Measurements from ENCODE around the gene CASZ1. TPM values are rescaled to one million over a fixed set of nuclear protein-coding genes. Genes with fewer than 3 reads are reported as not detected.

CASZ1 gene
- total RNA-seq, 1 experiment from 2014 or later, result 6.0 TPM

DNA sequence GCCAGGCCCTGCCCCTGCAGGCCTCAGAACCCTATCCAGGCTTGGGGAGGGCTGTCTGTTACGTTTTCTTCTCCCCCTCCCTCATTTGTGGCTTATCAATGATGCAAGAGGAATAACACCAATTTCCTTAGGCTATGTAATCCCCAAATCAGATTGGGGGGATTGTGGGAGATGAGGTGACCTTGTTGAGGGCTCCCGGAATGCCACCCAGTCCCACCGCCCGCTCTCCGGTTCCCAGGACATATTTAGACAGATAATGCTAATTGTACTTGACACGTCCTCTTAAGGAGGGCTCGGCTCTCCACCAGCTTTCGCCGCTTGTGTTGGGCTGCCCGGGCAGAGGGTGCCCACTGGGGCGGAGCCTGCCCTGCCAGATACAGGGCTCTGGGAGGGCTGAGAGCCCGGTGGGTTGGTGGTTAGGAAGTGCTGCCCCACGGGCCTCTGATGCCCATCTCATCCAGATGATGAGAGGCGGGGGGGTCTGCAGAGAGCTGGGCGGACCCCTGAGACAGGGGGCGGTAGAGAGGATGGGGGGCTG, 90.0 kb downstream of the CASZ1 start:
- DNase-seq (ENCODE audit: low read depth), result no peak

DNA sequence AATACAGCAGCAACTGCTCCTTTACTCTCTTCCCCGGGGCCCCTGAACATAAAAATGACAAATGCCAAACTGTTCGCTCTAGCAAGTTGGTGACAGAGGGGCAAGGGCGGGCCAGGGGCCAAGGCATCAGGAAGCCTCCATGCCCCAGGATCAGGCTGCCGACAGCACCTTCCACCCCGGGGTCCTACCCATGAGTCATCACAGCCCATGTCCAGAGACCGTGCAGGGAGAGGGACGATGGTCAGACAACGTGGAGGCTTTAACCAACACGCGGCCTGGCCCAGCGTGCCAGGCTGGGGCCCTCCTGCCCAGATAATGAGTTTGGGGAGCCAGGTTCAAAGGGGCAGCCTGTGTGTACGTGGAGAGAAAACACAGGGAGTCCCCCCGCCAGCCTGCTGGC, 90.5 kb downstream of the CASZ1 start:
- DNase-seq (ENCODE audit: low read depth), result no peak

DNA sequence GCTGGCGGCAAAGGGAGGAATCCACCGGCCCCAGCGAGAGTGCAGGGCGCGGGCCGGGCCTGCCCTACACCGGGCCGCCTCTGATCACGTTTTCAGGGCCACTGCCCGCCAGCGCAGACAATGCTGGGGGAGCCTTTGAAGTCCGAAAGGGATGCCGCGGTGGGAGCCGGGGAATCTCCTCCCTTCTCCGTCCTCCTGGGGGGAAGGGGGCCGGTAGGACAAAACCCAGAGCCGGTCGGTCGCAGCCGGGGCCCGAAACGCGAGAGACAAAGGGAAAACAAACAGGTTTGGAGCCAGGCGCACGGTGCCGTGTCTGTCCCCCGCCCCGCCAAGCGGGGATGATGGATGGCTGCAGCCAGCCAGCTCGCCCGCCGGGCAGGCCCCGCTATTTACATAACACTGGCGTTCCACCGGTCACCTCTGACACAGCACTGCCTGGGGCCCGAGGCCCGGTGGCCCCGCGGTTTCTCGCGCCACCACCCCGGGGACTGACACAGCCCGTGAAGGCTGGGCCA, 92.0 kb downstream of the CASZ1 start:
- peak; percentile 61 for DNase-seq (ENCODE audit: low read depth)

DNA sequence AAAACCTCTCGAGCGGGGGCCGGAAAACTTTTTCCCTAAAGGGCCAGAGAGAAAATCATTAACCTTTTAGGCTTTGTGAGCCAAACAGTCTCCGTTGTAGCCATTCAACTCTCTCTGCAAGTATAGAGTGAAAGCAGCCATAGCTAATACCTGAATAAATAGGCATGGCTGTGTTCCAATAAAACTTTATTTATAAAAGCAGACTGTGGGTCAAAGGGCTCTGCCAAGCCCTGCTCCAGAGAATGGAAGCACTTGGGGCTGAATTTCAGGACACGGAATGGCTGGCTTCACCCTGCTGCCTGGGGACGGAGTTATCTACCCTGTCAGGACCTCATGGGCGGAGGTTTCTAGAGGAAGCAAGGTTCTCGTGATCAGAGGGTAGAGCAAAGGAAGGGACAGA, 92.7 kb downstream of the CASZ1 start:
- DNase-seq (ENCODE audit: low read depth), result no peak

DNA sequence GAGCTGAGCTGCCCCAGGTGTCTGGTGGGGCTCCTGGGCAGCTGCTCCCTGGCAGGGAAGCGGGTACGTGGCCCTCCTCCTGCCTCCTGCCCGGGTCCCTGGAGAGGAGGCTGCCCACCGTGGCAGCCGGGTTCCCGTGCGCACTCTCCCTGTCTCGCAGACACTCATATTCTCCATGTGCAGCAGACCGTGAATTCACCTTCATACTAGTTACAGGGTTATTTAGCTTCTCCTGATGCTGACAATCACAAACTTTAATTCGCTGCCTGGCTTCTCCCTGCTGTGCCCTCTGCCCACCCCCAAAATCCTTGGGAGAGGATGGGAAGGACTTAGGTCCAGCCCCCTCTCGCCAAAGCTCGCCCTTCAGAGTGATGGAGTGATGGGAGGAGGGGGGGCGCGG, 95.3 kb downstream of the CASZ1 start:
- DNase-seq (ENCODE audit: low read depth), result no peak

DNA sequence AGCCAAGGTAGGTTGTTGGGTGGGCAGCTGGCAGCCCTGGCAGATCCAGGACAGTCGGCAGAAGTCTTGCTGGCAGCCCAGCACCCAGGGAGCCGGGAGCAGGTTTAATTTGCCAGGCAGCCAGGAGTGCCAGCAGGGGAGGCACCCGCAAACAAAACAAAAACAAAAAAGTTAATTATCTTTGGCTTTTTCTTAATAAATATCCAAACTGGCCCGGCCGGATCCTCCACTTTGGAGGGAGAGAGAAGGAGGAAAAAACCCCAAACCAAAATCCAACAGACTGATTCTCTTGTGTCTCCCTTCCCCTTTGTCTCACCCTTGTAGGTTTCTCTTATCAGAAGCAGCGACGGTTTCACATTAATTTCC, 97.0 kb downstream of the CASZ1 start:
- no peak for DNase-seq (ENCODE audit: low read depth)

DNA sequence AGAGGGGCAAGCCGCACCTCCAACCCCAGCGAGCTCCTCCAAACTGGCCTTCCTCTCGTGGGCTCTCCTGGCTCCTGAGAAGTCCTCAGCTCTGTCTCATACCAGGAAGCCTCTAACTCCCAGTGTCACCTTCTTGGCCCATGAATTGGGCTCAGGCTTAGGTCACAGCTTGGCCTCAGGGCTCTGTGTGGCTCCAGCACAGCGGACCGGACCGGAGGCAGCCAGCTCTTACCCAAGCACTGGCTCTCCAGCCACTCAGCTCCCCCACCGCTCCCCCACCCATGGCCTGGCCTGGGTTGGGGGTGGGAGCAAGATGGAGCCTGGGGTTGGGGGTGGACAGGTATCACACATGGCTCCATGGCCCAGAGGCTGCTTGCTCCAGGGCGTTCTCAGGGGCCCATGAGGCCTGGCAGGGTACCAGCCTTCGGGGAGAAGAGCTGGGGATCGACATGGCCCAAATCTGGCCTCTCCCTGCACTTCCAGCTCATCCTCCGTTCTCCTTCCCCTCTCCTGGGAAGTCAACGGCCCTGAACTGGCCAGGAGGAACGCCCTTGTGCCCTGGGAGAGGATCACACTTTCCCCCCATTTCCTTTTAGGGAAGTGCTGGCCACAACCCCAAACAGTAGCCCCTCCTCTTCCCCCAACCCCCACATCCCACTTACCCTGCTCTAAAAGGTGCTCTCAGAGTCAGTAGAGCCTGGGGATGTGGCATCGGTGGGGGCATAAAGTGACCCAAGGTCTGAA, 97.5 kb downstream of the CASZ1 start:
- DNase-seq (ENCODE audit: low read depth), result no peak

DNA sequence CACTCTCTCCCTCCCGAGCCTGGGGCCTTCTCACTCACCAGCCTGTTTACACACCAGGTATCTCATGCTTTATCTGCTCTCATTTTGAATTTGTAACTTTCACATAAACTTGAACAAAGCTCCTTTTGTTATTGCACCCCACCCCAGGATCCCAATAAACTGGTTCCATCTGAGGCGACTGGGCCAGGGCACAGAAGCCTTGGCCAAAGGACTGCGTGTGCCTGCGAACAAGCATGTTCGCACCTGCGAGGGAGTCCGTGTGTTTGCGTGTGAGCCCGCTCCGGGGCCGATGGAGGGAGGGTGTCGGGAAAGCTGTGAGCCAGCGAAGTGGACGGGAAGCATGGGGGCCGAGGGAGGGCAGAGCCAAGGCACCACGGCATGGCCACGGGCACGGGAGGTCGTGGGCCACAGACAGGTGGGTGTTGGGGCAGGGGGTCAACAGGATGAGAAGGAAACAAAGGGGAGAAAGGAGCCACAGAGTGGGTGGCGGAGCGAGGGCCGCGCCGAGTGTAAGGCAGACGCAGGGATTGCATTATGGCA, 98.8 kb downstream of the CASZ1 start:
- DNase-seq (ENCODE audit: low read depth), result no peak

DNA sequence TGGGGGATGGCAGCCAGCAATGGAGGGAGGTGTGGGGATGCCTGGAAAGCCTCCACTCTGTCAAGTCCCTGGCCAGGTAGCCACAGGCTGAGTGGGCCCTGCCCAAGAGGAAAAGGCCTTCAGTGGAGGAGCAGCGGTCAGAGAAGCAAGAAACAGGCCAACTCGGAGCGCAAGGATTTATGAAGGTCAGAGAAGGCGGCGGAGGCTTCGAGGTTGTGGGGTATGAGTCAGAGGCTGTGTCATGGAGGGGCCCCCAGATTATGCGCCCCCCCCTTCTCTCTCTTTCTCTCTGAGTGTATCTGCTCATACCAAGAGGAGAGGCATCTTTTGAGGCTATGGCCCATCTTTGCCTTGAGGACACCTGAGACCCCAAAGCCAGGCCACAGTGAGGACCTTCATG, 99.5 kb downstream of the CASZ1 start:
- peak; percentile 84 for DNase-seq (ENCODE audit: low read depth)

DNA sequence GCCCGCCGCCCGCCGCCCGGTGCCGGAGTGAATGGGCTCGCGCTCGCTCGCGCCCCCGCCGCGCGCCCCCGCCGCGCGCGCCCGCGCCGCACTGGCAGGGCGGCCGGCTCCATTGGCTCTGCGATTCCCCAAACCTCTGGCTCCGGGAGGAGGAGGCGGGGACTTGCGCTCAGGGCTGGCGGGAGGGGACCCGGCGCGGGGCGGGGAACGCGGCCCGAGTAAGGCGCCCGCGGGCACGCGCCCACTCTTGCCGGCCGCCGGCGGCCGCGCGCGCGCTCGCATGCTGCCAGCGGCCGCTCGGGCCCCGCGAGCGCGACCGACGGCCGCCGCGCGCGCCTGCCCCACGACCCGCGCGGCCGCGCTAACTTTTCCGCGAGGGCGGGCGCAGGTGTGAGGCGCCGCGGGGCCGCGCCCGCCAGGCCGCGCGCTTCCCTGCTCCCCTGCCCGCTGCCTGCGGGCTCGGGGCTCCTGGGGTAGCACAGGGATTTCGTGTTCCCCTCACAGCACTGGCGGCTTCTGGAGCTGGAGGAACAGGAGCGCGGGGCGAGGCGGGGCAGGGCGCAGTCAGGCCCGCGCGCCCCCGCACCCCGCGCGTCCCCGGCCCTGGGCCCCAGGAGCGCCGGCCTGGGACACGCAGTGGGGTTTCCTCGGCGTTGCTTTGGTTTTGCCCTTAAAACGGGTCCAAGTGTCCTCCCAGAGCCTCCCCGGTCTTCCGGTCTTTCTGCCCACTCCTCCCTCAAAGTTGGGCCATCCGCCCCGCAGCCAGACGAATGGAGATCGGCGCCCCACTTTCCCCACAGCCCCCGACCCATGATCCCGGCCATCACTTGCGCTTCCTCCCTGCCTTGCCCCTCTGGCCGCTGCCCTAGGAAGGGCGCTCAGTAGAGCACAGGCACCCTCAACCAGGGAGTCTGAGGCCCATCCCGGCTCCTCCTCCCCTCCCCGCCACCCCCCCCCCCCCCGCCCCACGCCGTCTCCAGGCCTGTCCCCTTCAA, 101.5 kb downstream of the CASZ1 start:
- peak; percentile 85 for DNase-seq (ENCODE audit: low read depth)

DNA sequence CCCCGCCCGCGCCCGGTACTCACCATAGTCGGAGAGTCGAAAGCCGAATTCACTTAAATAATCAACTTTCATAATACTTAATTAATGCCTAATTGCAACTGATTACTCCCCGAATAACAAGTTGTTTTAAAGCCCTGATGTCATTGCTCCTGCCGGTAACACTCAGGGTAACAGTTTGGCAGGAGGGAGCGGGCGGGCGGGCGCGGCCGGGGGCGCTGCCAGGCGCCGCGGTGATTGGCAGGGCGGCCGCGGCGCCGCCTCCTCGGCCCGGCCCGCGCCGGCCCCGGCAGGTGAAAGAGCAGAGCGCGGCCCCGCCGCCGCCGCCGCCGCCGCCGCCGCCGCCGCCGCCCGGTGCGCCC, 102.2 kb downstream of the CASZ1 start:
- peak; percentile 53 for DNase-seq (ENCODE audit: low read depth)

DNA sequence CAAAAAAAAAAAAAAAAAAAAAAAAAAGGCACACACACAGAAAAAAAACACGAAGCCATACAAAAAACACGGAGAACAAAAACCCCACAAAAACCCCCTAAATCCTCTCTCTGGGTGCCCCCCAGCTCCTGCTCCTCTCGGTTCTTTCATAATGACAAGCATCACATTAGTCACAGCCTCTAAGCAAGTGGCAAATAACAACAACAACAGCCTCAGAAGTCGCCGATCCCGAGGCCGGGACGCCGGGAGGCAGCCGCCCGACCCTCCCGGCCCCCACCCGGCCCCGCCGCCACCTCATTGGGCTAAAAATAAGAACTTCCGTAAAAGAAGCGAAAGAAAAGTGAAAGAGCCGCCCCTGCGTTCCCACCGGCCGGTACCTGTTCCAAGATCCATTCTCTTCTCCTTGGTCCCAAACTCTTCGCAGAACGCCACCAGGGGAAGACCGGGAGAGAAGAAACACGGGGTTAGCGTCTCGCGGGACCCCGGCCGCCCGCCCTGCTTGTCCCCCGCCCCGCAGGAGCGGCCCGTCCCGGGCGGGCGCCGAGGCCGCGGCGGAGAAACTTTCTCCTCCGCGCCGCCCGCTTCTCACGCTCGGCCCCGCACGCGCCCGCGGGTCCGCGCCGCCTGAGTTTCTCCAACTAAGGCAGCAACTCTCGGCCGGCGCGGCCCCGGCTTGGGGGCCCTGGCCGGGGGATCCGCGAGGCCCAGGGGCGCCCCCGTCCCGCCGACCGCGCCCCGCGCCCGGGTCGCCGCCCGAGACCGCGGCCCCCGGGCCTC, 102.8 kb downstream of the CASZ1 start:
- peak; percentile 47 for DNase-seq (ENCODE audit: low read depth)

DNA sequence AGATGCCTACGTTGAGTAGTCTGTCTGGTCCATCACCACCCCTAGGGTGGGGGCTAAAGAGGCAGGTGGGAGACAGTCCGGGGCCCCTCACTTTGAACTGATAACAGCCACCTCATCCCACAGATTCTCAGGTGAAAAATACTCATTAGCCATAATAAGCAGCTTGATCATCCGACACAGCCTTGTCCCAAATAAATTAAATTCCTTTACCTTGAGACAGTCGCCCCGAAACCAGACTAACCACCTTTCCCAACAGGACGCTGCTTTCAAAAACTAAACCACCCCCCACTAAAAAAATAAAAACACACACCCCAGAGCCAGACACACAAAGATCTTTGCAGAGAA, 103.3 kb downstream of the CASZ1 start:
- no peak for DNase-seq (ENCODE audit: low read depth)

DNA sequence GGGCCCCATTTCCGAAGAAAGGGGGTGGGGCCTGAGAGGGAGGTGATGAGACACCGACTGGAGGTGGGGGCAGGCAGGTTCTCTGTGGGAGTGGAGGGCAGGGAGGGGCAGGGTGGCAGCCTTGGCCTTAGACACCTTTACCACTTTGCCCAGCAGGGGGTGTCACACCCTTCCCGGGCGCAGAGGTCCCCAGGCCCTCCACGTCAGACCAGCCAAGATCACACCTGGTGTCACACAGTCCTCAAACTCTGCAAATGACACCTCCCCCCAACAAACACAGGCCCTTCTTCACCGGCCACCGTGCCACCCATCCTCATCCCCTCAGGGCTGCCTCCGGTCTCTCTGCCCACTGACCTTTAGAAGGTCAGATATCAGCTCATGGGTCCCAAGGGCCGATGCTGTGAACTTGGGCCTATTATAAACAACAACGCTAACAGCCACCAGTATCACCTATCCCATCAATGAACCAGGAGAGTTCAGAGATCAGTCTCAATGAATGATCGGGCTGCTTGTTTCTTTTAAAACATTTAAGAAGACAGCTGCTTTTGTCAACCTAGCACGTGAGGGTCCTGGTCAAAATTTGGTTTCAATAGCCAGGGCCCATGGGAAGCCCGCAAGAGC, 103.9 kb downstream of the CASZ1 start:
- DNase-seq (ENCODE audit: low read depth), result peak; percentile 27

DNA sequence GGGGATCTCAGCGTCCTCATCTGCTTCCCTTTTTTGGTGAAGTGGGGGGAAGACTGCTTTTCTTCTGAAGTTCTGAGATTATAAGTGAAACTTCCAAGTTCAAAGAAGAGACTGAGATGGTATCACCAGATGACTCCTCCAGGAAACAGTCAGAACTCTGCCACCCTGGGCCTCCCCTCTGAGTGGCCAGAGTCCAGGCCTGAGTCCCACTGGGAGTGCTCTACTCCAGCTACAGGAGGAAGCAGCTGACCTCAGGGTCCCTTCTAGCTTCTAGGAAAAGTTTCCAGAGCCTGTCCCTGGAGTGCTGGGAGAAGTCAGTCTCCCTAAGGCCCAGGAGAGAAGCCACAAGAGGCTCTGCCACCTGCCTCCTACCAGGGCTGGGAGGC, 104.7 kb downstream of the CASZ1 start:
- DNase-seq (ENCODE audit: low read depth), result peak; percentile 42

DNA sequence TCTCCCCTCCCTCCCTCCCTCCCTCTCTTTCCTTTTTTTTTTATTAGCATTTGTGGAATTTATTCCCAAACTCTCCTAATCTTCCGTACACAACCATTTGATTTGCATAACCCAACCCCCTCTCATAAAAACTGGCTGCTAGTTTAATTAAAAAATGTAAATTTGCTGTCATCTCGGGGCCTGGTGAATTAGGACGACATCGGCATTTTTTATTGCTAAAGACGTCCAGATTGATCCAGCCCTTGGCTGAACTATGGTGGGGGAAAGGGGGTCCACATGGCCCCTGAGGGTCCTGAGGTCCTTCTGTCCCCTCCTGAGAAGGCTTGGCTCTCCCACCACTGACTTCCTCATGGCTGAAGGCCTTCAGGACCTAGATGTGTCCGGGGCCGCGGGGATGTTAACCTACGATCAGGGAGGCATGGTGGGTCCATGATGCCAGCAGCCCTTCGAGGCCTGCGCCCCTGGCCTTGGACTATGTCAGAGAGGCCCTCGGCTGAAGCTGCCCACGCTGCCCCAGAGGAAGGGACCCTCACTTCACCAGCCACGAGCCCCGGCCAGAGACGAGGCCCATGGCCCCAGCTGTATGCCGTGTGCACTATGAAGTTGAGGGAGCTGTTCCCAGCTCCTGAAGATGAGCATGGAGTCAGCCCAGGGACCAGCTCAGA, 105.2 kb downstream of the CASZ1 start:
- DNase-seq (ENCODE audit: low read depth), result no peak

DNA sequence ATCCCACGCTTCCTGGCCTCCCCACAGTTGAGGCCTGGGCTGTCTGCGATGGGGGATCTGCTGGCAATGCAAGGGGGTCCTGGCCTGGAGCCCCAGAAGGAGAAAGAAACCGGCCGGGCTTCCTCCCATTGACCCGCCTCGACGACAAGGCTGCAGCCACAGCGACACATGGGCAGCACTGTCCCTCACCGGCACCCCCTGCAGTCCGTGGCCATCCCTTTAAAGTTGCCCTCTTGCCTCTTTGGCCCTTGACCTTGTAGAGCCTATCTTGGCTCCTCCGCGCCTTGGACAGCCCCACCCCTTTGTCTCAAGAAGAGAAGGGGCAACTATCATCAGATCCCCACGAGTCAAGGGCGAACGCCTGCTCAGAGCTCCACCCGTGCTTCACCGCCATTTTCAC, 106.0 kb downstream of the CASZ1 start:
- DNase-seq (ENCODE audit: low read depth), result no peak

DNA sequence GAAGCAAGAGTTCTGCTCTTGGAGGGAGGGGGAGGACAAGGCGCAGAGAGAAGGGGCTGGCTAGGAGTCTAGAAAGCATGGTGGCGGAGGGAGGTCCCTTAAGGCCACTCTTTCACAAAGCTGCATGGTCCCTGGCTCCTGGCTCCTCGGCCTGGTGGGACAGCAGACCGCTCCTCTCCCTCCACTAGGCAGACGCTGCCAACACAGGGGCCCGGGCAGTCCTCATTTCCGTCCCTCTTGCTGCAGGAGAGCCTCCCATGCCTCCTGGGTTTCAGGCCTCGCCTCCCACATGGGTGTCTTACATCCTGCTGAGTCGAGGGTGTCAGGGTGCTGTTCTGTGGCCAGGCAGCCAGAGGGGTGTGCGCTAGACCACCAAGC, 108.0 kb downstream of the CASZ1 start:
- no peak for DNase-seq (ENCODE audit: low read depth)

DNA sequence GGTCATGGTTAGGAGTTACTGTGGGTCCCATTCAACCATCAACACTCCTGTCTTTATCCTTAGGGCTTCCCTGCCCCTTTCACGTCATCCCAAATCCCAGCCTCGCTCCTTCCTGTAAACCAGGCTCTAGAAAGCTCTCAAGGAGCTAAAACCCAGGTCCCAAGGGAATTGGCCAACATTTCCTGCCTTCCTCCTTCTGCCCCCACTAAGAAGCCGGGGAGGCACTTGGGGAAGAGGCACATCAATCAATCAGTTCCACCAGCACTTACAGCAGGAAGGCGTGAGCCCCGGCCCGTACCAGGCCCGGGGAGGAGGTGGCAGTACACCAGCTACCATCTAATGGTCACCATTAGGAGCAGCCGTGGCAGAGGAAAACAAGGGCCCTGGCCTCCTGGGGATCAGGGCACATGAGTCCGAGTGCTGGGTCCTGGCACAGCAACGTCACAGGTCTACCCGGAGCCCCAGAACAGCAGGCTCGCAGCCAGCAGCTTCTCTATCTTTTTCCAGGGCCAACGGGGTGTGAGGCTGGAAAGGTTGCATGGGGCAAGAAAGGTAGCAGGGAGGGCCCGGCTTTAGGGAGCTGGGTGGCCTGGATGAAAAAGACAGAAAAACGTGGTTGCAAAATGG, 108.6 kb downstream of the CASZ1 start:
- no peak for DNase-seq (ENCODE audit: low read depth)

DNA sequence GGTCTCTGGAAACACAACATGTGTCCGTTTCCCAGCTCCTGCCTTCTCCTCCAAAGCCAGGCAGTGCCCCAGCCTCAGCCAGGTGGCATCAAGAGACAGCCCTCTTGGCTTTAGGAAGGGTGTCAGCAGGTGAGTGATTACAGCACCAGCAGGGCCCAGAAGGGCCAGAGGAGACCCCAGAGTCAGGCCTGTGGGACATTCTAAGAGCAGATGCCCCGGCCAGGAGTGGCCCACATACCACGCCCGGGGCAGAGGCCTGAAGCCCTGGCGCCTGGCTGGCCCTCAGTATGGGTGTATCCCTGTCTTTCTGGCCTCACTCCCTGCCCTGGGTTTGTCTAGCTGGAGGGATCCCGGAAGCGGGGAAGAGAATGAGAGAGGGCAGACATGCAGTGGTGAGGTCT, 109.2 kb downstream of the CASZ1 start:
- no peak for DNase-seq (ENCODE audit: low read depth)

All from M059J (cell line).